GM12878 (cell line): ENCODE data around the gene BACE2. TPM values are rescaled to one million over a fixed set of nuclear protein-coding genes. Genes with fewer than 3 reads are reported as not detected.

Experiments
- ATAC-seq: fragments of 200-7000 bp; cut with Tn5 transposase; 3 replicates; pipeline ENCODE4 v1.9.1; 2020; ENCODE audit warnings: mild to moderate bottlenecking, moderate library complexity
- BruUV-seq: library from RNA; stranded (reverse); fragments of 400-500 nt; replicated peaks from 2 replicates; lab custom pipeline; 2021; lab: Mats Ljungman, UMichigan
- CTCF ChIA-PET: fragments of 300-600 bp; sonication (Branson Sonifier 250); formaldehyde crosslinking; extraction: SDS; loops from one replicate; lab custom pipeline; 2021; ENCODE audit warnings: inconsistent platforms; lab: Yijun Ruan, JAX
- POLR2A ChIA-PET: fragments of 350-600 bp; formaldehyde crosslinking; extraction: SDS; loops from one replicate; lab custom pipeline; 2021; ENCODE audit warnings: inconsistent platforms; lab: Charles Lee
- RAD21 ChIA-PET: fragments of 300-600 bp; sonication (Branson Sonifier 250); formaldehyde crosslinking; loops from one replicate; lab custom pipeline; 2023; ENCODE audit warnings: antibody characterized with exemption; ENCODE audit not compliant: unreplicated experiment; lab: Charles Lee
- SMC1A ChIA-PET: fragments of 300-600 bp; sonication (Branson Sonifier 250); formaldehyde crosslinking; loops from one replicate; lab custom pipeline; 2023; ENCODE audit not compliant: unreplicated experiment, uncharacterized antibody; lab: Charles Lee
- DNase-seq: peaks from one replicate; pipeline ENCODE4 v3.0.0-alpha.2; 2011; ENCODE audit warnings: low read depth, low spot score
- FAIRE-seq: peaks from 3 replicates; lab custom pipeline; 2011; peaks lifted over from hg19 to GRCh38; lab: Jason Lieb, UNC
- H2AFZ ChIP-seq: 2 replicates; pipeline ENCODE4 v1.6.0; 2011; ENCODE audit warnings: low read depth, low read length, control low read depth; ENCODE audit not compliant: control insufficient read depth
- H3K27ac ChIP-seq: 2 replicates; pipeline ENCODE4 v1.5.1; 2011; ENCODE audit warnings: control low read depth; ENCODE audit not compliant: control insufficient read depth, insufficient read depth
- H3K27me3 ChIP-seq, 2 experiments: replicated peaks in 1 of 2; 2 replicates each; pipeline versions ENCODE4 v1.6.0 to v1.6.1; 2011; ENCODE audit warnings: low read length in 1 of 2; ENCODE audit not compliant: control insufficient read depth in 2 of 2, insufficient read depth in 2 of 2
- H3K36me3 ChIP-seq, 2 experiments: 2 replicates each; pipeline ENCODE4 v1.5.1; 2011; ENCODE audit warnings: low read length in 1 of 2; ENCODE audit not compliant: control insufficient read depth in 2 of 2, insufficient read depth in 2 of 2
- H3K4me1 ChIP-seq: 2 replicates; pipeline ENCODE4 v1.6.1; 2011; ENCODE audit warnings: mild to moderate bottlenecking, low read length, moderate library complexity, mixed read lengths; ENCODE audit not compliant: control insufficient read depth, insufficient read depth
- H3K4me2 ChIP-seq: 2 replicates; pipeline ENCODE4 v1.6.0; 2011; ENCODE audit warnings: control low read depth; ENCODE audit not compliant: control insufficient read depth, insufficient read depth
- H3K4me3 ChIP-seq: fragments of 200-600 bp; sonication (generic); 2 replicates; pipeline ENCODE4 v1.5.1; 2016
- H3K79me2 ChIP-seq: 2 replicates; pipeline ENCODE4 v1.6.0; 2011; ENCODE audit warnings: low read length; ENCODE audit not compliant: control insufficient read depth, insufficient read depth
- H3K9ac ChIP-seq: 2 replicates; pipeline ENCODE4 v1.8.0; 2011; ENCODE audit warnings: low read length, control low read depth, mixed read lengths; ENCODE audit not compliant: control insufficient read depth, insufficient read depth
- H3K9me3 ChIP-seq: replicated peaks from 3 replicates; pipeline ENCODE4 v1.5.1; 2011; ENCODE audit warnings: mild to moderate bottlenecking, low read length; ENCODE audit not compliant: control insufficient read depth, insufficient read depth
- H4K20me1 ChIP-seq: 2 replicates; pipeline ENCODE4 v1.6.0; 2011; ENCODE audit not compliant: control insufficient read depth, insufficient read depth
- BCL11A ChIP-seq: IDR thresholded peaks from 2 replicates; pipeline ENCODE4 v1.6.1; 2011; ENCODE audit warnings: low read depth, low read length
- CEBPB ChIP-seq, 2 experiments: fragments of 150-350 bp in 1 of 2; IDR thresholded peaks; 2 replicates each; pipeline ENCODE4 v1.6.1; 2012 to 2014; ENCODE audit warnings: low read depth in 2 of 2, low read length in 2 of 2, borderline replicate concordance in 1 of 2, inconsistent platforms in 1 of 2
- CUX1 ChIP-seq: IDR thresholded peaks from 2 replicates; pipeline ENCODE4 v1.6.1; 2012; ENCODE audit warnings: improper control_type of control experiment, low read depth, low read length; ENCODE audit not compliant: insufficient replicate concordance
- EED ChIP-seq: sonication (generic); IDR thresholded peaks from 2 replicates; pipeline ENCODE4 v1.6.1; 2016; ENCODE audit warnings: antibody characterized with exemption, low read depth
- HDGF ChIP-seq: fragments of 450-650 bp; IDR thresholded peaks from 2 replicates; pipeline ENCODE4 v1.6.1; 2016; ENCODE audit warnings: antibody characterized with exemption
- LARP7 ChIP-seq: fragments of 450-650 bp; IDR thresholded peaks from 2 replicates; pipeline ENCODE4 v1.6.1; 2017; ENCODE audit warnings: mild to moderate bottlenecking
- MLLT1 ChIP-seq: fragments of 450-650 bp; IDR thresholded peaks from 2 replicates; pipeline ENCODE4 v1.6.1; 2016; ENCODE audit warnings: mild to moderate bottlenecking
- MTA3 ChIP-seq: IDR thresholded peaks from 2 replicates; pipeline ENCODE4 v1.6.1; 2012; ENCODE audit warnings: low read length, inconsistent platforms, borderline replicate concordance
- PML ChIP-seq: IDR thresholded peaks from 2 replicates; pipeline ENCODE4 v1.6.1; 2012; ENCODE audit warnings: low read length, inconsistent platforms
- REST ChIP-seq: IDR thresholded peaks from 2 replicates; pipeline ENCODE4 v1.6.1; 2012; ENCODE audit warnings: mild to moderate bottlenecking, low read depth, low read length
- ZBTB33 ChIP-seq: fragments of 450-650 bp; IDR thresholded peaks from 2 replicates; pipeline ENCODE4 v1.6.1; 2017; ENCODE audit warnings: mild to moderate bottlenecking
- WGBS: methylation state at CpG from one replicate; pipeline ENCODE4 v1.1.6; 2016; ENCODE audit warnings: low lambda C conversion rate; ENCODE audit not compliant: insufficient replicate concordance, insufficient coverage; ENCODE audit errors: missing lambda C conversion rate; 5-methylcytosine and 5-hydroxymethylcytosine counted together
- in situ Hi-C: fragments of 300-500 bp; cut with MboI; formaldehyde crosslinking; loops from 9 replicates; pipeline ENCODE4 v1.14.3; 2018; ENCODE audit warnings: mixed read lengths
- intact Hi-C: fragments of 100-400 bp; cut with micrococcal nuclease; formaldehyde crosslinking; loops from one replicate; pipeline ENCODE4 v1.14.2; 2022; ENCODE audit not compliant: unreplicated experiment
- polyA plus RNA-seq, 11 experiments: library from polyadenylated mRNA; depleted of rRNA in 4 of 11; unstranded in 6 of 11; stranded (reverse) in 5 of 11; fragments of >200 nt; fragmentation: Nextera tagmentation in 4 of 11; fragmentation: Illumina TruSeq in 1 of 11; extraction: Ambion mirVana in 4 of 11; extraction: Trizol in 1 of 11; gene quantifications; 1 replicate in 1 of 11; 2 replicates in 10 of 11; pipeline versions ENCODE4 v1.2.1 to v1.2.3, GENCODE V29; 2011 to 2016; ENCODE audit warnings: inconsistent platforms in 2 of 11, missing spikeins in 2 of 11, low read depth in 1 of 11
- total RNA-seq, 4 experiments: library from RNA; depleted of rRNA in 3 of 4; stranded (reverse); fragments of >200 nt in 3 of 4; fragmentation: Illumina TruSeq in 1 of 4; extraction: Trizol in 1 of 4; gene quantifications; 2 replicates each; pipeline versions ENCODE4 v1.2.1 to v1.2.3, GENCODE V29; 2013 to 2021

BACE2 gene
- total and polyA plus RNA-seq, 10 of the 15 experiments (the other 5 are each of a cell fraction or from before 2014, with no cell fraction given): 0.04 to 0.69 (median 0.18) TPM; not detected in 5

GRCh38 chr21:41119901-41120300 lies 48.1 kb upstream of the BACE2 start:
- FAIRE-seq: no peak
- H3K36me3 ChIP-seq: no peaks in the 10 kb centered on the region
- no peak for DNase-seq
- no peak overlapping the region for H3K4me3 ChIP-seq
- no peak overlapping the region for H3K9ac ChIP-seq
- ATAC-seq: no peak
- no peak overlapping the region for H3K27ac ChIP-seq
- no peaks in the 10 kb centered on the region for H3K9me3 ChIP-seq
- H3K79me2 ChIP-seq: no peaks in the 10 kb centered on the region
- intact Hi-C loops: no loop called here
- ChIA-PET CTCF (interaction anchor here (6.5 kb wide), 1 partner anchor 13 kb away, joined by 45 read pairs; no protein-coding TSS in a partner anchor), POLR2A (no interaction called here), RAD21 (no interaction called here), SMC1A (no interaction called here)
- BruUV-seq: no TSS peak
- no peak overlapping the region for H3K4me2 ChIP-seq
- no peak overlapping the region for H2AFZ ChIP-seq
- H4K20me1 ChIP-seq: no peaks in the 10 kb centered on the region
- in situ Hi-C loops: no loop called here
- no peaks in the 10 kb centered on the region for H3K4me1 ChIP-seq
- 37% methylated on average over 1 of the region's 1 CpG for WGBS
- no peaks in the 10 kb centered on the region for H3K27me3 ChIP-seq
- TF ChIP-seq MTA3 (no peak), ZBTB33 (no peak), REST (no peak), CEBPB (IDR thresholded peaks at IDR 0.05; ENCODE audit: borderline replicate concordance in 1 of 2, low read depth in 2 of 2, low read length in 2 of 2) (no peak), EED (no peak), CUX1 (no peak), LARP7 (no peak), BCL11A (no peak), MLLT1 (no peak), PML (no peak), HDGF (no peak)
